DOHH2 (cell line): ENCODE results near the gene DOCK8.

ENCODE experiments used
- H3F3A ChIP-seq: fragments of 200-600 bp; sonication (generic), shearing (Covaris generic); 2 replicates; pipeline ENCODE4 v1.6.0; 2016; ENCODE audit warnings: antibody characterized with exemption, mild to moderate bottlenecking; ENCODE audit not compliant: control insufficient read depth, insufficient read depth
- H3K27ac ChIP-seq: fragments of 200-600 bp; sonication (generic); 2 replicates; pipeline ENCODE4 v1.5.1; 2014; ENCODE audit warnings: low read depth, mild to moderate bottlenecking, low read length, moderate library complexity
- H3K27me3 ChIP-seq: fragments of 200-600 bp; sonication (generic); 2 replicates; pipeline ENCODE4 v1.6.1; 2014; ENCODE audit warnings: mild to moderate bottlenecking, low read length, mixed read lengths; ENCODE audit not compliant: control insufficient read depth
- H3K36me3 ChIP-seq: fragments of 200-600 bp; sonication (generic); 2 replicates; pipeline ENCODE4 v1.6.1; 2014; ENCODE audit warnings: mild to moderate bottlenecking, low read length, moderate library complexity, mixed read lengths; ENCODE audit not compliant: control insufficient read depth
- H3K4me1 ChIP-seq: fragments of 200-600 bp; sonication (generic); 2 replicates; pipeline ENCODE4 v1.6.1; 2014; ENCODE audit warnings: mild to moderate bottlenecking, low read length, mixed read lengths; ENCODE audit not compliant: control insufficient read depth
- H3K4me2 ChIP-seq: fragments of 200-600 bp; sonication (generic); 2 replicates; pipeline ENCODE4 v1.6.0; 2014; ENCODE audit warnings: mild to moderate bottlenecking, low read length, moderate library complexity
- H3K4me3 ChIP-seq: fragments of 200-600 bp; sonication (generic); 2 replicates; pipeline ENCODE4 v1.5.1; 2014; ENCODE audit warnings: mild to moderate bottlenecking, low read length, mixed read lengths
- H3K79me2 ChIP-seq: fragments of 200-600 bp; sonication (generic); 2 replicates; pipeline ENCODE4 v1.6.1; 2014; ENCODE audit warnings: mild to moderate bottlenecking, low read length, mixed read lengths; ENCODE audit not compliant: control insufficient read depth
- H3K9me2 ChIP-seq: fragments of 200-600 bp; sonication (generic); replicated peaks from 2 replicates; pipeline ENCODE4 v1.6.1; 2014; ENCODE audit warnings: mild to moderate bottlenecking, low read length, mixed read lengths; ENCODE audit not compliant: control insufficient read depth
- H3K9me3 ChIP-seq: fragments of 200-600 bp; sonication (generic); 2 replicates; pipeline ENCODE4 v1.6.1; 2014; ENCODE audit warnings: antibody characterized with exemption, low read length, mixed read lengths; ENCODE audit not compliant: control insufficient read depth, insufficient read depth
- H4K20me1 ChIP-seq: fragments of 200-600 bp; sonication (generic); 2 replicates; pipeline ENCODE4 v1.6.0; 2014; ENCODE audit warnings: low read depth, mild to moderate bottlenecking, antibody characterized with exemption, low read length, moderate library complexity; ENCODE audit not compliant: control insufficient read depth, insufficient read depth
- CTCF ChIP-seq: fragments of 200-600 bp; sonication (generic); IDR thresholded peaks from one replicate; pipeline ENCODE4 v1.5.1; 2014; ENCODE audit warnings: antibody characterized with exemption, mild to moderate bottlenecking, low read depth, low read length; ENCODE audit not compliant: poor library complexity, severe bottlenecking
- EZH2phosphoT487 ChIP-seq: fragments of 200-600 bp; sonication (generic); IDR thresholded peaks from 2 replicates; pipeline ENCODE4 v1.6.1; 2017; ENCODE audit warnings: borderline replicate concordance, mild to moderate bottlenecking, antibody characterized with exemption, low read length, moderate library complexity, mixed read lengths

The DOCK8 gene

GRCh38 chr9:331197-331596 lies 116.5 kb downstream of the DOCK8 start:
- no peak overlapping the region for H3K27ac ChIP-seq
- H3K9me2 ChIP-seq, result no peaks in the 10 kb centered on the region
- no peaks in the 10 kb centered on the region for H3K9me3 ChIP-seq
- H4K20me1 ChIP-seq, result no peaks in the 10 kb centered on the region
- H3K79me2 ChIP-seq, result no peaks in the 10 kb centered on the region
- H3K4me3 ChIP-seq, result no peak overlapping the region
- H3K4me2 ChIP-seq, result no peak overlapping the region
- no peaks in the 10 kb centered on the region for H3K27me3 ChIP-seq
- no peaks in the 10 kb centered on the region for H3K4me1 ChIP-seq
- H3K36me3 ChIP-seq, result peaks cover 56% of the 10 kb centered on the region
- no peaks in the 10 kb centered on the region for H3F3A ChIP-seq
- no peak for TF ChIP-seq CTCF
- TF ChIP-seq EZH2phosphoT487, result no peak

GRCh38 chr9:335373-335772 lies 120.7 kb downstream of the DOCK8 start:
- TF ChIP-seq CTCF (no peak), EZH2phosphoT487 (no peak)
- H3K4me2 ChIP-seq, result no peak overlapping the region
- no peaks in the 10 kb centered on the region for H3F3A ChIP-seq
- peaks cover 68% of the 10 kb centered on the region for H3K36me3 ChIP-seq
- no peak overlapping the region for H3K27ac ChIP-seq
- H3K9me3 ChIP-seq, result no peaks in the 10 kb centered on the region
- H3K9me2 ChIP-seq, result no peaks in the 10 kb centered on the region
- H3K79me2 ChIP-seq, result no peaks in the 10 kb centered on the region
- H3K4me3 ChIP-seq, result no peak overlapping the region
- H4K20me1 ChIP-seq, result no peaks in the 10 kb centered on the region
- H3K4me1 ChIP-seq, result no peaks in the 10 kb centered on the region
- no peaks in the 10 kb centered on the region for H3K27me3 ChIP-seq

- Histone ChIP-seq H3K9me2 (no peaks in the 10 kb centered on the region), H3K4me2 (no peak overlapping the region), H3K79me2 (no peaks in the 10 kb centered on the region), H4K20me1 (no peaks in the 10 kb centered on the region), H3K4me1 (no peaks in the 10 kb centered on the region), H3K36me3 (peaks cover 62% of the 10 kb centered on the region), H3K4me3 (no peak overlapping the region), H3K9me3 (no peaks in the 10 kb centered on the region), H3K27me3 (no peaks in the 10 kb centered on the region), H3K27ac (no peak overlapping the region), H3F3A (no peaks in the 10 kb centered on the region)
- TF ChIP-seq CTCF (no peak), EZH2phosphoT487 (no peak)
Observed at GRCh38 chr9:336039-336438, 121.4 kb downstream of the DOCK8 start.

GRCh38 chr9:338602-339001 lies 123.9 kb downstream of the DOCK8 start:
- H3K27me3 ChIP-seq, result no peaks in the 10 kb centered on the region
- no peak for TF ChIP-seq EZH2phosphoT487
- no peak for TF ChIP-seq CTCF
- no peak overlapping the region for H3K27ac ChIP-seq
- H3K79me2 ChIP-seq, result no peaks in the 10 kb centered on the region
- H3F3A ChIP-seq, result no peaks in the 10 kb centered on the region
- H3K4me2 ChIP-seq, result no peak overlapping the region
- no peak overlapping the region for H3K4me3 ChIP-seq
- H3K36me3 ChIP-seq, result peaks cover 61% of the 10 kb centered on the region
- no peaks in the 10 kb centered on the region for H4K20me1 ChIP-seq
- no peaks in the 10 kb centered on the region for H3K9me2 ChIP-seq
- H3K4me1 ChIP-seq, result no peaks in the 10 kb centered on the region
- no peaks in the 10 kb centered on the region for H3K9me3 ChIP-seq
